Left lung (tissue), 10 donors: ENCODE results near the gene PAX8. TPM values are rescaled to one million over a fixed set of nuclear protein-coding genes. Genes with fewer than 3 reads are reported as not detected.
"Not testable (repeated sequence)": the region's sequence is repeated elsewhere in the genome, so short reads cannot be mapped to it uniquely, and the experiment has no call there.

Source experiments
- ATAC-seq: fragments of 200-7000 bp; cut with Tn5 transposase; one replicate; pipeline ENCODE4 v1.9.1; 2020; ENCODE audit warnings: moderate library complexity
- DNase-seq, 4 donors: peaks; one replicate each; pipeline ENCODE4 v3.0.0-alpha.2; 2013 to 2020
- H3K27ac ChIP-seq, 2 donors: fragments of 200-600 bp; sonication (generic) in 1 of 2; one replicate each; pipeline versions ENCODE4 v1.5.0 to v1.8.0; 2020 to 2021
- H3K27me3 ChIP-seq, 2 donors: fragments of 200-600 bp; sonication (generic) in 1 of 2; one replicate each; pipeline versions ENCODE4 v1.5.0 to v1.8.0; 2020 to 2021
- H3K36me3 ChIP-seq, 2 donors: fragments of 200-600 bp; sonication (generic) in 1 of 2; one replicate each; pipeline versions ENCODE4 v1.5.0 to v1.8.0; 2020 to 2021
- H3K4me1 ChIP-seq, 2 donors: fragments of 200-600 bp; one replicate each; pipeline ENCODE4 v1.8.0; 2021
- H3K4me3 ChIP-seq, 2 donors: fragments of 200-600 bp; sonication (generic) in 1 of 2; one replicate each; pipeline versions ENCODE4 v1.5.0 to v1.8.0; 2020 to 2021; ENCODE audit warnings: mild to moderate bottlenecking in 1 of 2
- H3K9me3 ChIP-seq, 2 donors: fragments of 200-600 bp; sonication (generic) in 1 of 2; one replicate each; pipeline versions ENCODE4 v1.5.0 to v1.8.0; 2020 to 2021
- CTCF ChIP-seq, 2 donors: fragments of 200-600 bp; sonication (generic) in 1 of 2; IDR thresholded peaks; one replicate each; pipeline versions ENCODE4 v1.5.0 to v1.8.0; 2021; ENCODE audit warnings: antibody characterized with exemption in 2 of 2
- intact Hi-C, 2 donors: fragments of 100-400 bp; cut with DNase I; formaldehyde crosslinking; loops; one replicate each; pipeline versions ENCODE4 v1.11.2 to v1.14.2; 2022
- polyA plus RNA-seq, 6 donors: library from polyadenylated mRNA; unstranded; fragments of 120-200 nt; gene quantifications; one replicate each; pipeline ENCODE4 v1.2.1, GENCODE V29; 2013; ENCODE audit not compliant: insufficient read length in 6 of 6
- total RNA-seq, 2 donors: library from RNA; stranded (reverse); fragmentation: NEBNext Ultra II Directional; extraction: Animal tissue kit (Norgen Biotek cat#: 25700); gene quantifications; one replicate each; pipeline ENCODE4 v1.2.1, GENCODE V29; 2021
- donor health status: DM: no; HTN: yes; CAD: no.
- donor health status: DM: no; HTN: no; CAD: no.

The PAX8 gene
- total and polyA plus RNA-seq, 8 donors, result 2.6 to 16.8 (median 6.4) TPM

- intact Hi-C loops, result no loop called here
- Histone ChIP-seq H3K4me1 (peaks cover 21 to 24% of the 10 kb centered on the region in 2 donors), H3K27me3 (no peaks in the 10 kb centered on the region), H3K36me3 (no peaks in the 10 kb centered on the region), H3K4me3 (peak overlapping the region; percentile 7 to 35), H3K27ac (peak overlapping the region in 1 of 2 donors; percentile 59), H3K9me3 (no peaks in the 10 kb centered on the region)
- no peak for TF ChIP-seq CTCF (IDR thresholded peaks at IDR 0.05)
- peak; percentile 29 for ATAC-seq
- DNase-seq, result no peak
These were observed 42.2 kb downstream of the PAX8 start for GRCh38 chr2:113236367-113237159.

- peak overlapping the region in 1 of 2 donors; percentile 59 for H3K27ac ChIP-seq
- DNase-seq (peak in 2 of 4 donors; percentile 62 to 64), ATAC-seq (peak; percentile 75)
- peak overlapping the region; percentile 29 to 35 for H3K4me3 ChIP-seq
- H3K9me3 ChIP-seq, intact Hi-C loops, H3K27me3 ChIP-seq, H3K36me3 ChIP-seq: not testable (repeated sequence)
- H3K4me1 ChIP-seq, result peaks cover 14% of the 10 kb centered on the region in 2 donors
These were observed 43.1 kb downstream of the PAX8 start for GRCh38 chr2:113235347-113236226.

DNA sequence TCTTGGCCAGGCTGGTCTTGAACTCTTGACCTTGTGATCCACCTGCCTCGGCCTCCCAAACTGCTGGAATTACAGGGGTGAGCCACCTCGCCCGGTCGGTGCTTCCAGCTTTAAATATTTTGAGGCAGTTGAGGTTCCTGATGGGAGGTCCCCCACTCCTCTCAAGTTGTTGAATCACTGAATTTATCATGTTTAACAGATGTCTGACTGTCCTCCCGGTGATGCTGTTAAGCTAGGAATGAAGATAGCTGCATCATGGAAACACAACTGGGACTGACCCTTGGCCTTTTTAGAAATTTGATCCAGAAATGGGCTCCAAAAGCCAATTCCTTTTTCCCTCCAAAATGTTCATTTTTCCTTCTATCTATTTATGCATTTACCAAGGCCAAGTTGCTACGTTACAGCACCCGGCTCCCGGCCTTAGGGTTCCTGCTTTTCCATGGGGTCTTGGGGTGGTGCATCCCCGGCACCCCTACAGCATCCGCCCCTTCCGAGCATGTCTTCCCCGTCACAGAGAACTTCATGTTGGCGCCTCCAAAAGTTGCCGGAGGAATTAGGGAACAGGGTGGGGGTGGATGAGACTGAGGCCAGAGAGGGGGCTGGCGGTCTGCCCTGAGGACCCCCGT, 43.9 kb downstream of the PAX8 start:
- Histone ChIP-seq H3K27ac (no peak overlapping the region), H3K9me3 (no peaks in the 10 kb centered on the region), H3K27me3 (no peaks in the 10 kb centered on the region), H3K4me1 (peaks cover 6 to 8% of the 10 kb centered on the region in 2 donors), H3K36me3 (no peaks in the 10 kb centered on the region), H3K4me3 (peak overlapping the region; percentile 29 to 35)
- DNase-seq (no peak), ATAC-seq (no peak)
- intact Hi-C loops, result no loop called here
- no peak for TF ChIP-seq CTCF (IDR thresholded peaks at IDR 0.05)

DNA sequence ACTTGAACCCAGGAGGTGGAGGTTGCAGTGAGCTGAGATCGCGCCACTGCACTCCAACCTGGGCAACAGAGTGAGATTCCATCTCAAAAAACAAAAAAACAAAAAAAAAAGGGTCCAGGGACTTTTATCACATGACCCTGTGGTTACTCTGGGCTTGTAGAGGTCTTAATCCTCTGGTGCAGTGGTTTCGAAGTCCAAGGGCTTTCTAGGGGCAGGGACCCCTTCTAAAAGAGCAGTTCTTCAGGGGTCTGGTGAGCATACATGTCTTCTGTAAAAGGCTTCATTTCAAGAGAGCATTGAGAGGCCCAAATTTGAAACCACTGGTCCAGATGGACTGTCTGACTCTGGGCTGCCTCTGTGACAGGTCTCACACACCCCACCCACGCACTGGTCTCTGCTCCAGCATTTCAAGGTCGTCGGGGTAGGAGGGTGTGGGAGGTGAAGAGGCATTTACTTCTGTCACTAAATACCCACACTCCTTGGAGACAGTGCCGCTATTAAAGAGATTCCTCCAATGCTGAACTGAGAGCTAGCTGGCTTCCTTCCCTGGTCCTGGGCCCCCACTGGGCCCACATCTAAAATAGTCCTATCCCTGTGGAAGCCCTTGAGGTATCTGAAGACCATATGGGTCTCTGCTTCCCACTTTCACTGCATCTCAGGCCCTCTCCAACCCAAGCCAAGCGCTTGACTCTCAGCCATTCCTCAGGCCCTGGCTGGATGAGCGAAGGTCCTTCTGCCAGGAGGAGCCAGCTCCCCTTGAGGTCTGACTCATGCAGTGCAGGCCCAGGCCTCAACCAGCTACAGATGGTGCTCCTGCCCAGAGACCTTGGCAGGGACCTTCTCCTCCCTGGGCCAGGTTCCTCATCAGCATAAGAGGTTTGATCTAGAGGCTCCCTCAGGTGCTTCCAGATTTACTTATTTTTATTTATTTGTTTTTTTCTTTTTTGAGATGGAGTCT, 44.8 kb downstream of the PAX8 start:
- ATAC-seq, result peak; percentile 8
- intact Hi-C loops, result no loop called here

More for the DNA sequence above, 44.8 kb downstream of the PAX8 start:
- Histone ChIP-seq H3K4me1 (no peaks in the 10 kb centered on the region), H3K27ac (no peak overlapping the region), H3K4me3 (no peak overlapping the region), H3K36me3 (no peaks in the 10 kb centered on the region), H3K27me3 (no peaks in the 10 kb centered on the region), H3K9me3 (no peaks in the 10 kb centered on the region)
- TF ChIP-seq CTCF (IDR thresholded peaks at IDR 0.05), result no peak
- DNase-seq, result no peak
